ENCODE results near the gene B3GNT4. TPM values are rescaled to one million over a fixed set of nuclear protein-coding genes. Genes with fewer than 3 reads are reported as not detected.

Gene B3GNT4
- total and polyA plus RNA-seq, 2 donors (not counting 1 experiment from before 2014, with no cell fraction given): not detected

GRCh38 chr12:122171399-122171798, 32.1 kb upstream of the B3GNT4 start:
- Histone ChIP-seq H3K4me3 (ENCODE audit: control extremely low read depth in 1 of 5, extremely low read depth in 1 of 5, insufficient read depth in 1 of 5, low read depth in 2 of 5, low read length in 4 of 5) (no peak overlapping the region), H4K20me1 (ENCODE audit: control insufficient read depth, insufficient read depth, low read length, poor library complexity, severe bottlenecking) (no peaks in the 10 kb centered on the region), H3K36me3 (replicated peaks in 1 of 2; ENCODE audit: control extremely low read depth in 1 of 2, control insufficient read depth in 1 of 2, extremely low read depth in 1 of 2, insufficient read depth in 2 of 2, low read length in 1 of 2) (no peaks in the 10 kb centered on the region), H3K4me1 (ENCODE audit: control insufficient read depth in 2 of 2, insufficient read depth in 2 of 2, low read length in 2 of 2) (no peaks in the 10 kb centered on the region), H3K4me2 (replicated peaks; ENCODE audit: low read depth, low read length, poor library complexity, severe bottlenecking) (no peak overlapping the region), H3K79me2 (ENCODE audit: control insufficient read depth, insufficient read depth, low read length) (no peaks in the 10 kb centered on the region), H3K9me3 (ENCODE audit: control extremely low read depth in 1 of 3, control insufficient read depth in 2 of 3, insufficient read depth in 1 of 3, low read length in 2 of 3) (no peaks in the 10 kb centered on the region), H2AFZ (ENCODE audit: insufficient read depth, low read depth, low read length, poor library complexity, severe bottlenecking) (no peak overlapping the region), H3K27me3 (replicated peaks in 1 of 4; ENCODE audit: control extremely low read depth in 1 of 4, control insufficient read depth in 3 of 4, insufficient read depth in 4 of 4, low read length in 3 of 4) (peaks cover 0 to 4% (median 0%) of the 10 kb centered on the region in 4 experiments), H3K27ac (ENCODE audit: low read length in 2 of 2) (no peak overlapping the region), H3K9ac (ENCODE audit: low read length) (no peak overlapping the region)
- H3K9me3 Mint-ChIP-seq (ENCODE audit: insufficient read depth): no peaks in the 10 kb centered on the region
- H3K4me1 Mint-ChIP-seq: no peaks in the 10 kb centered on the region
- ChIA-PET CTCF (interaction anchor here (0.8 kb wide), 1 partner anchor 20 kb away, joined by 3 read pairs; no protein-coding TSS in a partner anchor), POLR2A (no interaction called here)
- no peak for DNase-seq
- H3K27me3 Mint-ChIP-seq: peaks cover 17% of the 10 kb centered on the region
- no peak for TF ChIP-seq CTCF (IDR thresholded peaks at IDR 0.05)
- no peak for TF ChIP-seq EZH2 (IDR thresholded peaks at IDR 0.05; ENCODE audit: borderline replicate concordance, insufficient read depth, low read depth, low read length, poor library complexity, severe bottlenecking)
- 100% methylated on average over 1 of the region's 5 CpGs for WGBS (ENCODE audit: insufficient coverage)
- H3K27ac Mint-ChIP-seq: no peak overlapping the region
- H3K4me3 Mint-ChIP-seq: no peak overlapping the region
- ATAC-seq (ENCODE audit: low read depth): no peak
- intact Hi-C loops (cut with micrococcal nuclease): no loop called here

GRCh38 chr12:122172262-122172939, 31.1 kb upstream of the B3GNT4 start:
- ChIA-PET POLR2A (no interaction called here), CTCF (interaction anchor here (0.8 kb wide), 1 partner anchor 19 kb away, joined by 3 read pairs; no protein-coding TSS in a partner anchor)
- Histone ChIP-seq H4K20me1 (ENCODE audit: control insufficient read depth, insufficient read depth, low read length, poor library complexity, severe bottlenecking) (no peaks in the 10 kb centered on the region), H3K4me3 (ENCODE audit: control extremely low read depth in 1 of 5, extremely low read depth in 1 of 5, insufficient read depth in 1 of 5, low read depth in 2 of 5, low read length in 4 of 5) (no peak overlapping the region), H3K79me2 (ENCODE audit: control insufficient read depth, insufficient read depth, low read length) (no peaks in the 10 kb centered on the region), H3K9me3 (ENCODE audit: control extremely low read depth in 1 of 3, control insufficient read depth in 2 of 3, insufficient read depth in 1 of 3, low read length in 2 of 3) (no peaks in the 10 kb centered on the region), H3K27ac (ENCODE audit: low read length in 2 of 2) (no peak overlapping the region), H3K9ac (ENCODE audit: low read length) (no peak overlapping the region), H3K4me2 (replicated peaks; ENCODE audit: low read depth, low read length, poor library complexity, severe bottlenecking) (no peak overlapping the region), H3K27me3 (replicated peaks in 1 of 4; ENCODE audit: control extremely low read depth in 1 of 4, control insufficient read depth in 3 of 4, insufficient read depth in 4 of 4, low read length in 3 of 4) (no peaks in the 10 kb centered on the region), H3K4me1 (ENCODE audit: control insufficient read depth in 2 of 2, insufficient read depth in 2 of 2, low read length in 2 of 2) (no peaks in the 10 kb centered on the region), H3K36me3 (replicated peaks in 1 of 2; ENCODE audit: control extremely low read depth in 1 of 2, control insufficient read depth in 1 of 2, extremely low read depth in 1 of 2, insufficient read depth in 2 of 2, low read length in 1 of 2) (no peaks in the 10 kb centered on the region), H2AFZ (ENCODE audit: insufficient read depth, low read depth, low read length, poor library complexity, severe bottlenecking) (no peak overlapping the region)
- ATAC-seq (ENCODE audit: low read depth) (no peak), DNase-seq (no peak)
- intact Hi-C loops (cut with micrococcal nuclease): no loop called here
- H3K27me3 Mint-ChIP-seq: peaks cover 13% of the 10 kb centered on the region
- TF ChIP-seq EZH2 (IDR thresholded peaks at IDR 0.05; ENCODE audit: borderline replicate concordance, insufficient read depth, low read depth, low read length, poor library complexity, severe bottlenecking): no peak
- no peak for TF ChIP-seq CTCF (IDR thresholded peaks at IDR 0.05)
- WGBS (ENCODE audit: insufficient coverage): 94% methylated on average over 10 of the region's 17 CpGs
- no peaks in the 10 kb centered on the region for H3K9me3 Mint-ChIP-seq (ENCODE audit: insufficient read depth)
- no peak overlapping the region for H3K4me3 Mint-ChIP-seq
- no peaks in the 10 kb centered on the region for H3K4me1 Mint-ChIP-seq
- no peak overlapping the region for H3K27ac Mint-ChIP-seq
